Amniotic stem cell (primary cell): ENCODE measurements around the gene MMP13.
"Not testable (repeated sequence)": the region's sequence is repeated elsewhere in the genome, so short reads cannot be mapped to it uniquely, and the experiment has no call there.

ENCODE experiments used
- DNase-seq: peaks from one replicate; lab custom pipeline; 2025; lab: John Stamatoyannopoulos, UW

MMP13 gene

GRCh38 chr11:102955624-102956023 is at the start of gene MMP13:
Gene MMP13, minus strand, starts transcription at chr11:102955732. Its CDS starts 27 bp downstream, at chr11:102955705.
- DNase-seq, result no peak

- DNase-seq, result not testable (repeated sequence)
These were observed 48.7 kb upstream of the MMP13 start for GRCh38 chr11:103004234-103004633.

- no peak for DNase-seq
These were observed 38.6 kb upstream of the MMP13 start for GRCh38 chr11:102994105-102994504.

- no peak for DNase-seq
These were observed 36.2 kb upstream of the MMP13 start for GRCh38 chr11:102991776-102992175.

- no peak for DNase-seq
These were observed 34.6 kb upstream of the MMP13 start for GRCh38 chr11:102990145-102990544.

- DNase-seq, result no peak
These were observed 34.0 kb upstream of the MMP13 start for GRCh38 chr11:102989379-102990047.

- DNase-seq, result no peak
These were observed 31.3 kb upstream of the MMP13 start for GRCh38 chr11:102986815-102987214.

GRCh38 chr11:102985850-102986249 is 30.3 kb upstream of the MMP13 start:
- DNase-seq, result no peak

DNA sequence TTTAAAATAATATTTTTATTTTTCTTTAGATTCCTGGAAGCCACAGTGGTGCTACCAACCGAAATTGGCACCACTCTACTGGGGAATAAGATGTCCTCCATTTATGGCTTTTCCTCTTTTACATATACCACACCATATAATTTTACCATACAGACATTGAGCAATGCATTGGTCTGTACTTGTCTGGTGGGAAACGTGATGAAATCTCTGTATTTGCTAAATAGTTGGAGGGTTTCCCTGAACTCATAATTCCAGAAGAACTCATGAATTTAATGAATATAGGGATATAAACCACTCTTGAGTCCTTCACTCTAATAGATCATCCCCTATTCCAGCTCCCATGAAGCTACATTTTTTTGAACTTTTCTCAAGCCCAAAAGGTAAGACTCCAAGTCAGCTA is 28.0 kb upstream of the MMP13 start:
- no peak for DNase-seq

DNA sequence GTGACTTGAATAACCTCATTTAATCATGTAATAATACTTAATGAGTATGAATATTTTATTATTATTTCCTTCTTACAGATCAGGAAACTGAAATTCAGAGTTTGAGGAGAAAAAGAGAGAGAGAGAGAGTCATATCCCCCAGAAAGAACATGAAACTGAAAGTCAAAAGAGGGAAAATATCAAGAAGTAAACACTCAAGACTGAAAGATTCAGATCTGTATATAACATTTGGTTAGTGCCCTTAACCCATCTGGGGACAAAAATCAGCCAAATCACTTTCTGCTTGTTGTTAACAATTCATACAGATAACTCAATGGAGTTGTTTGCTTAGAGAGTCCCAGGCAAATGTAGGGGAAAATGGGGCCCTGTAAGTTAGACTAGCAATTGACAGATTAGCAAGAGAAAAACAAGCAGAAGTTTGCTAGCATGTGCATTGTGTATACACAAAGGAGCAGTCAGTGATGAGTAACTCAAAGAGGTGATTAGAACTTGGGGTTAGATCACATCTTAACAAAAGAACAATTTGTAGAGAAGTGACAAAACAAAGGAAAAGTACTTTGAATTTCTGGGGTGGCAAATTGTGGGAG is 25.9 kb upstream of the MMP13 start:
- no peak for DNase-seq

DNA sequence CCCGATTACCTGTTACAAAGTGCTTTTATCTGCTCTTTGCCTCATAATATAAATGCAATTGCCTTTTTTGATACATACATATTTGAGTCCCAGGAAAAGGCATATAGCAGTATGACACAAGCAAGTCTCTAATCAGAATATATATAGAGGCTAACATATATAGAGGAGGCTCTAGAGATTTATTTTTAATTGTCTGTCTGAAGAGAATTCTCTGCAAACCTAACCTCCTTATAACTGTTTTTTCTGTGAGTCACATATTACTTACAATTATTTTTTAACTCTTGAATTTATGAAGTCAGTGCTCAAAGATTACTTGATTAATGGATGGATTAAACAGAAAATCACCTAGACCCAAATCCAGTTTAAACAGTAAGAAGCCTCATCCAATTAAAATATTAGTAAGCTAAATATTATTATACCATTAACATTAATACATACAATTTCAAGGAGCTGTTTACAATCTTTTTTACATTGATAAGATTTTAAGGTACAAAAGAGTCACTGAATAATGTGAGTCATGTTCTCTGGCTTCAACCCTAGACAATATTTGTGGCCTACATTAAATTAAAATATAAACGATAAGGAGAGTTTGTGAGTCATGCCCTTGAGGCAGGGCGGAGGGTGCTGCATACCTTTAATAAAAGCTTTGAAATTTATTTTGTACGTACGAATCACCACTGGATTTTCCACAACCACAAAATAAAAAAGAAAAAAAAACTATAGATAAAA is 19.2 kb upstream of the MMP13 start:
- DNase-seq, result no peak

DNA sequence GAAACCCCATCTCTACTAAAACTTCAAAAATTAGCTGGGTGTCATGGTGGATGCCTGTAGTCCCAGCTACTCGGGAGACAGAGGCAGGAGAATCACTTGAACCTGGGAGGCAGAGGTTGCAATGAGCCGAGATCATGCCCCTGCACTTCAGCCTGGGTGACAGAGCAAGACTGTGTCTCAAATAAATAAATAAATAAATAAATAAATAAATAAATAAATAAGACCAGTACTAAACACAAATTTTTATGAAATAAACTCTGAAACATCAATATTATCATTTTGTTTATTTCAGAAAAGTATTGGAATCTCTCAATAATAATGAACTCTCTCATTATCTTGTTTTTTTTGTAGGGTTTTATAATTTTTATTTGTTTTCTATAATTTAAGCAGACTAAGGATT is 18.2 kb upstream of the MMP13 start:
- DNase-seq, result not testable (repeated sequence)

DNA sequence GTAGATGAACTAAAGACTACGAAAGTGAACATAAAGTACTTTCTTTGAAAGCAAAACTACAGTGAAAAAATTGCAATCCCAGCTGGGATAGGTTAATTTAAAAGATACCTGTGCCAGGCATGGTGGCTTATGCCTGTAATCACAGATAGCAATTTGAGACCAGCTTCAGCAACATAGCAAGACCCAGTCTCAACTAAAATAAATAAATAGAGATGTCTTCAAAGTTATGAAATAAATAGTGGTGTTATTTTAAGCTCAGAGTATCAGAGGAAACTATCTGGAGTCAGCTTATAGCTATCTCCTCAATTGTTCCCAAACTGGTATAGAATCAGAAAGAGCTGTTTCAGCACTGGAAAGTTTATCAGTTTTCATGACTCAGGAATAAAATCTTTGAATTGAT is 17.3 kb upstream of the MMP13 start:
- no peak for DNase-seq

GRCh38 chr11:102971766-102972165 is 16.2 kb upstream of the MMP13 start:
- DNase-seq, result no peak

GRCh38 chr11:102967497-102967896 is 12.0 kb upstream of the MMP13 start:
- DNase-seq, result no peak

- no peak for DNase-seq
These were observed 10.5 kb upstream of the MMP13 start for GRCh38 chr11:102966011-102966410.

GRCh38 chr11:102964867-102965266 is 9.3 kb upstream of the MMP13 start:
- no peak for DNase-seq

DNA sequence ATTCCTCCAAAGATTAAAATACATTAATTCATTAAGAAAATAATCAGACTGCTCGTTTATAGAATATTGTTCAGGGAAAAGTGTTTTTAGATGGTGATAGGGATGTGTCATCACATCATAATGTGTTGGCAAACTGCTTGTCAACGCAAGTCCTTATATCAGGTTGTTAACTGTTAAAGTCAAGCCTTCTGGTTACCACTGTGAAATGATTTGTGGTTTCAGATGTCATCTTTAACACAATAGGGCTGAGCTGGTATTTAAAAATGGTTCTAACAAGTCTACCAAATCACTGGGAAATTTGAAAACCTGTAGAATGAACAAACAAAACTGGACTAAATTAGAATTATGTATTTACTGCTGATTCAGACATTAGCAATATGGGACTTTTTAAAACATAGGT is 2.4 kb upstream of the MMP13 start:
- DNase-seq, result no peak

- DNase-seq, result no peak
These were observed 4.9 kb downstream of the MMP13 start for GRCh38 chr11:102950622-102951081.

DNA sequence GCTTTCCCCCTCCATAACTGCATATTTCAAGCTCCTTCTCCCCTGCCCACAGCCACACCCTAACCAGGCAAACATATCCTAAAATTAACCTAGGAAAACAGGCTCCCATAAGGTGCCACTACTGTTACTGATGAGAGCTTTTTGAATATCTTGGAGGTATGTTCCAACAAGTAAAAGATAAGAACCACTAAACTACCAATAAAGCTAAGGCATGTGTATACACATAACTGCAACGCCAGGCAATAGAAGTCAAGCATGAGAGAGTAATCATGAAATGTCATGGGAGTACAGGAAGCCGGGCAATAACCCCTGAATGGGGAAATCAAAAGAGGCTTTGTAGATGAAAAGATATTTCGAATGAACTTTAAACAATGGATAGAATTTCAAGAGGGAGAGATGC is 9.3 kb downstream of the MMP13 start:
- no peak for DNase-seq

DNA sequence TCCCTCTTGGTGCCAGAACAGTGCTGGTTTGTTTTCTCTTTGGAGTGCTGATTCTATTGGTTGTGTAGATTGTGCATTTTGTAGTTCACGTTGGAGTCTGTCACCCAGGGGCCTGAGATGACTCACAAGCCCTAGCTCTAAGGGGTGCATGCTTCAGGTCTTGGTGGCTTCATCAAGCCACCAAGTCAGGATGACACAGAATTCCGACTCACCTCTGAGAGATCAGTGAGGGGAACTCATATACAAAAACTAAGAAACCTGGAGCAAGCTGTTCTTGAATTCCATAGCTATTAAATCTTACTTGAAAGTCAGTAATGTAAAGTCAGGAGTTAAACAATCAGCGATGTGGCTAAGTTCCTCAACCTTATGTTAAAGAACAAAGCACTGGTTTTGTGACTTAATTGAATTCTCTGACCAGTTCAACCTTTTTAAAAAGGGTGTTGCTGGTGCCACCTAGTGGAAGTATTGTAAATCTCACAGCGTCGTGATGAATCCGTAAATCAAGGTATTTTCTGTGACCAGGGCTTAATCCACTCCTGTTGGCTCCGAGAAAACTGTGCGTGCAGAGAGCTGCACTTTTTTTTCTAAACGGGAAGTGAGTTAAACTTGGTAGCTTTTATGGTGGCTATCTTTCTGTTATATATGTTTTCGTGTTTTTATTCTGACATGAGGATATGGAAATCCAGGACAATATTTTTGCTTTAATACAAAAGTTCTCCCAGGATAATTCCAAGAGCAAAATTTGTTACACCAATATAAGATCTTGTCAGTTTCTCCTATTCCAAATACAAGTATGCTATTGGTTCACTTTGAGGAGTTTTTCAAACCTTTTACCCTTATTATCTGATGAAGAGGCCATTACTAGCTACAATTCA is 14.6 kb downstream of the MMP13 start:
- peak; percentile 57 for DNase-seq

GRCh38 chr11:102936864-102937509 is 18.5 kb downstream of the MMP13 start:
- DNase-seq, result no peak
